Ishikawa (cell line): ENCODE results near the gene DTNBP1.

Experiments
- EP300 ChIP-seq: IDR thresholded peaks from 2 replicates; pipeline ENCODE4 v1.6.1; 2012; ENCODE audit warnings: borderline replicate concordance
- RAD21 ChIP-seq: IDR thresholded peaks from 2 replicates; pipeline ENCODE4 v1.6.1; 2012; ENCODE audit warnings: low read depth
- REST ChIP-seq: IDR thresholded peaks from 2 replicates; pipeline ENCODE4 v1.6.1; 2012; ENCODE audit warnings: low read depth, mild to moderate bottlenecking
- USF1 ChIP-seq: IDR thresholded peaks from 2 replicates; pipeline ENCODE4 v1.6.1; 2012
- YY1 ChIP-seq: IDR thresholded peaks from 2 replicates; pipeline ENCODE4 v1.6.1; 2012; ENCODE audit warnings: low read depth
- ZBTB7A ChIP-seq: IDR thresholded peaks from 2 replicates; pipeline ENCODE4 v1.6.1; 2012; ENCODE audit warnings: low read depth

- TF ChIP-seq ZBTB7A = no peak
- no peak for TF ChIP-seq EP300
- TF ChIP-seq RAD21 = no peak
- TF ChIP-seq USF1 = no peak
- no peak for TF ChIP-seq REST
- no peak for TF ChIP-seq YY1
Measured at GRCh38 chr6:15626878-15627674, 35.8 kb downstream of the DTNBP1 start.
